Fibroblast of the aortic adventitia (primary cell): Measurements from ENCODE around the gene AP2A1. TPM values are rescaled to one million over a fixed set of nuclear protein-coding genes. Genes with fewer than 3 reads are reported as not detected.

ENCODE experiments used
- DNase-seq: peaks from one replicate; pipeline ENCODE4 v3.0.0-alpha.2; 2010; ENCODE audit warnings: low read depth
- H3K4me3 ChIP-seq: 2 replicates; pipeline ENCODE4 v1.5.1; 2011; ENCODE audit warnings: low read depth, mild to moderate bottlenecking, control low read depth, low read length, moderate library complexity
- total RNA-seq: library from RNA; depleted of rRNA; stranded (reverse); fragments of >200 nt; gene quantifications from 2 replicates; pipeline ENCODE4 v1.2.3, GENCODE V29; 2012; ENCODE audit warnings: low replicate concordance
- TF ChIP-seq, protein P1 (sequence below): IDR thresholded peaks from 2 replicates; pipeline ENCODE4 v1.5.1; 2011; ENCODE audit warnings: mild to moderate bottlenecking, low read length, control low read depth, inconsistent platforms; ENCODE audit not compliant: insufficient read depth

The AP2A1 gene
- total RNA-seq, 1 donor: 115 TPM

DNA sequence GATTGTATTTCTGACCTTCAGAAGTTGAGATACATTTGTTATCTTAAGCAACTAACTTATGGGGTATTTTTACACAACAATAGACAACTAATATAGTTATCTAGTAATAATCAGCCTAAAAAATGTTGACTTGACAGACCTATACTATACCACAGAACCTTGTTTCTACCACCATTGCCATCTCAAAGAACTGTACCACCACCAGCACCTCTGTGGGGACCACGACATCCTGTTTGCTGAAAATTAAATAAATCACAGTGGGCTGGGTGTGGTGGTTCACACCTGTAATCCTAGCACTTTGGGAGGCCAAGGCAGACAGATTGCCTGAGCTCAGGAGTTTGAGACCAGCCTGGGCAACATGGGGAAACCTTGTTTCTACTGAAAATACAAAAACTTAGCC lies 27.7 kb upstream of the AP2A1 start:
- TF ChIP-seq, protein P1, sequence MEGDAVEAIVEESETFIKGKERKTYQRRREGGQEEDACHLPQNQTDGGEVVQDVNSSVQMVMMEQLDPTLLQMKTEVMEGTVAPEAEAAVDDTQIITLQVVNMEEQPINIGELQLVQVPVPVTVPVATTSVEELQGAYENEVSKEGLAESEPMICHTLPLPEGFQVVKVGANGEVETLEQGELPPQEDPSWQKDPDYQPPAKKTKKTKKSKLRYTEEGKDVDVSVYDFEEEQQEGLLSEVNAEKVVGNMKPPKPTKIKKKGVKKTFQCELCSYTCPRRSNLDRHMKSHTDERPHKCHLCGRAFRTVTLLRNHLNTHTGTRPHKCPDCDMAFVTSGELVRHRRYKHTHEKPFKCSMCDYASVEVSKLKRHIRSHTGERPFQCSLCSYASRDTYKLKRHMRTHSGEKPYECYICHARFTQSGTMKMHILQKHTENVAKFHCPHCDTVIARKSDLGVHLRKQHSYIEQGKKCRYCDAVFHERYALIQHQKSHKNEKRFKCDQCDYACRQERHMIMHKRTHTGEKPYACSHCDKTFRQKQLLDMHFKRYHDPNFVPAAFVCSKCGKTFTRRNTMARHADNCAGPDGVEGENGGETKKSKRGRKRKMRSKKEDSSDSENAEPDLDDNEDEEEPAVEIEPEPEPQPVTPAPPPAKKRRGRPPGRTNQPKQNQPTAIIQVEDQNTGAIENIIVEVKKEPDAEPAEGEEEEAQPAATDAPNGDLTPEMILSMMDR: no peak
- H3K4me3 ChIP-seq: no peak overlapping the region
- DNase-seq: no peak

DNA sequence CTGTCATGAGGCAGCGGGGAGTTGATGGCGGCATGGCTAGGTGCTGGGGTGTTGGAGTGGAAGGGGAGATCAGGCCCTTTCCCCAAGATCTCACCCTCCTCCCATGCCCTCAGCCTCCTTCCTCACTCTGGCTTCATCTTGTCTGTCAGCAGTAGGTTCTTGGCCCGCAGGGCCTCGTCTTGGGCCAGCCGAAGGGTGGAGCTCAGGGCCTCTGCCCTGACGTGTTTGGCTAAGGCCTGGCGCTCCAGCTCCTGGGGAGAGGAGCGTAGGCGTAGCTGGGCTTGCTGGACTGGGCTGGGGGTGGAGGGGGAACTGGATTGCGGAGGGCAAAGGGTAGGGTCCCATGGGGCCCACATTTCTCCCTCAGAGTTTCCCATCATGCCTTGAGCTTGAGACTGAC lies 26.9 kb upstream of the AP2A1 start:
- TF ChIP-seq, protein P1: no peak
- H3K4me3 ChIP-seq: no peak overlapping the region
- no peak for DNase-seq

DNA sequence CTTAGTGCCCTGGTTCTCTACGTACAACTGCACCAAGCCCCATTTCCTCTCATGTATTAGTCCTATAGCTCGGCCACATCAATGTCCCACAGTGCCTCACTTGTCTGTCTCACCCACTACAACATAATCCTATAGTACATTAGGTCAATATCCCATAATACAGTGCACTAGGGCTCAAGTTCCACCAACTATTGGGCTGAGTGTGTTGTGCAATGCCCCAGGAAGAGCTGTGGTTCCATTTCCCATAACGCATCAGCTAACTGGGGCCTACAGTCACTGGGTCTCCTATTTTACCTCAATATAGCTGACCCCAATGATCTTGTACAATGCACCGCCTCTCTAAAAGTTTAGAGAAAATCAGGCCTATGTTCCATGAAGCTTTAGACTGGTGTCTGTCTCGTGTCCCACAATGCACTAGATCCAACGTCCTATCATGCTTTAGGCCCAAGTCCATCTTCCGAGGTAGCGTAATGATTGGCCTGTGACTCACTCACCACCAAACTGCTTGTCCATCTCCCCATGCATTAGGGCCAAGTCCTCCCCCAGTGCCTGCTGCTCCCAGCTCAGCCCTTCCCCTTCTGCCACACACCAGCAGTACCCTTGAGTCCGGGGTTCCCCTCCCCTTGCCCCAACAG lies 25.5 kb upstream of the AP2A1 start:
- DNase-seq: no peak
- no peak overlapping the region for H3K4me3 ChIP-seq
- TF ChIP-seq, protein P1: no peak

DNA sequence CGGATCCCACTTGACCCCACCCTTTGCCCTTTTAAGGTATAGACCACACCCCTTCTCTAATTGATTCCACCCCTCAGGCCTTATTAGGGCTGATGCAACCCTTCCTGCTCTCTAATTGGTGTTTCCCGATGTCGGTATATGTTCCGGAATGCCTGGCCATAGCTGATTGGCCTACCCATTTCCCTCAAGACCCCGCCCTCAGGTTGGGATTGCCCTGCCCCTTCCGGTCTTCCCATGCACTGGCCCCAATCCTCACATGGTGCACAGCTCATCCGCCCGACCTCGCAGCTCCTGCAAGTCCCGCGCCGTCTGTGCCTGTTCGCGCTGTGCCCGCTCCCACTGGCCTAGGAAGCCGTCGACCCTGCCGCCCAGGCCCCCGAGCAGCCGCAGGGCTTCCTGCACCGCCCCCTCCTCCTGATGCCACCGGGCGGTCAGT lies 21.8 kb upstream of the AP2A1 start:
- DNase-seq: no peak
- TF ChIP-seq, protein P1: no peak
- no peak overlapping the region for H3K4me3 ChIP-seq

DNA sequence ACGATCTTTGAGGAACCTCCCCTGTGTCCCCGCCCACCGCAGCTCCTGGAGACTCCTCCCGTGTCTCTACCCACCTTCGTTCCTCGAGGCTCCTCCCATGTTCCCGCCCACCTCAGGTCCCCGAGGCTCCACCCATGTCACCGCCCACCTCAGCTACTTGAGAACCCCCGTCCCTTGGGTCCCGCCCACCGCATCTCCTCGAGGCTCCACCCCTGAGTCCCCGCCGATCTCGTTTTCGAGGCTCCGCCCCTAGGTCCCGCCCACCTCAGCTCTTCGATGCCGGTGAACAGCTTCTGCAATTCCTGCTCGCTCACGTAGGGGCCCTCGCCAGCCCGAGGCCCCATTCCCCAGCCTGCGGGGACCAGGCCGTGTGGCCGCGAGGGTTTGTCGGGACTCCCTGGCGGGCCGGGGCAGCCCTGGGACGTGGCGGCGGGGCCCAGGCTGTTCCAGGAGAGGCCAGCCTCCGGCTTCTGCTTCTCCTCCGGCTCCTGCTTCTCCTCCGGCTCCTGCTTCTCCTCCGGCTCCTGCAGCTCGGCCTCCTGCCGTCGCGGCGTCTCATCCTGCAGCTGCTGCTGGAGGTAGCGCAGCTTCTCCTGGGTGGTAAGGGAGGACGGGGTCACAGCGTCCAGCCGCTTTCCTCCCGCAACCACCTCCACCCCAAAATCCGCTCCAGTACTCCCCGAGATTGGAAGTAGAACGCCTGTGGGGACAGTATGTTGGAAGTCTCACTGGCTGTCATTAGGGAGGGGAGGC lies 20.4 kb upstream of the AP2A1 start:
- H3K4me3 ChIP-seq: no peak overlapping the region
- TF ChIP-seq, protein P1: no peak
- no peak for DNase-seq

DNA sequence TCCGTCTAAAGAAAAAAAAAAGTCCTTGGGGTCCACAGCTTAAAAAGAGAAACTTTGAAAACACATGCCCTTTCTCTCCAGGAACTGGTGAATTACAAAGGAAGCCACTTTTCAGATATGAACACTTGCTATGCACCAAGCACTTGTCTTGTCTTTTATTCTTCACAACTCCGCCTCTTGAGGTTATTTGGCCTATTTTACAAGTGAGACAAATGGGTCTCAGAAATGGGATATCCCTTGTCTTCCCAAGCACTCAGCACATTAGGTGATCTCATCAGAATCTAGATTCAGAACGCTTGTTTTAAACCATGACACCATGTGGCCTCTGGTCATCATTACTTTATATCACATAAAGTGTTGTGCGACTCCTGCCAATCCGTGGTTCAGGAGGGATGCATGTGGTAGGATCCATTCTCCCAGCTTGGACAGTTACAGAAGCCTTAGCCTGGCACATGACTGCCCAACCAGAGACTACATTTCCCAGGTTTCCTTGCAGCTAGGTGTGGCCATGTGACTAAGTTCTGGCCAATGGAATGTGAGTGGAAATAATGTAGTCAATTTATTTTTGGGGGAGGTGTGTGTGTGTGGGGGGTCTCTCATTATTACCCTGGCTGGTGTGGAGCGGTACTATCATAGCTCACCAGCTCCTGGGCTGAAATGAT lies 17.6 kb upstream of the AP2A1 start:
- no peak for DNase-seq
- TF ChIP-seq, protein P1: no peak
- H3K4me3 ChIP-seq: no peak overlapping the region
